HEK293 (cell line): ENCODE data around the gene CHPT1.
A peak's percentile ranks its signal among the peaks of the same experiment; 100 is the strongest.

Source experiments
- KLF16 ChIP-seq: fragments of 450-650 bp; formaldehyde crosslinking; IDR thresholded peaks from 2 replicates; pipeline ENCODE4 v1.5.1; 2017; ENCODE audit warnings: missing biosample characterization, missing genetic modification characterization
- ZNF274 ChIP-seq, 2 experiments: fragments of 200-500 bp in 1 of 2; fragments of 450-650 bp in 1 of 2; sonication (Bioruptor generic) in 1 of 2; formaldehyde crosslinking in 1 of 2; IDR thresholded peaks; 2 replicates each; pipeline versions ENCODE4 v1.5.1 to v1.6.1; 2014 to 2016; ENCODE audit warnings: borderline replicate concordance in 1 of 2, inconsistent platforms in 1 of 2, low read length in 1 of 2, missing biosample characterization in 1 of 2, missing genetic modification characterization in 1 of 2
- ZNF324 ChIP-seq: fragments of 450-650 bp; formaldehyde crosslinking; IDR thresholded peaks from 2 replicates; pipeline ENCODE4 v1.5.1; 2016; ENCODE audit warnings: missing biosample characterization, missing genetic modification characterization
- ZNF366 ChIP-seq: fragments of 450-650 bp; formaldehyde crosslinking; conservative IDR thresholded peaks from 2 replicates; pipeline ENCODE4 v1.5.1; 2016; ENCODE audit warnings: missing biosample characterization, missing genetic modification characterization
- ZNF658 ChIP-seq: fragments of 450-650 bp; formaldehyde crosslinking; IDR thresholded peaks from 2 replicates; pipeline ENCODE4; 2016; ENCODE audit warnings: missing biosample characterization, missing genetic modification characterization
- ZNF677 ChIP-seq: fragments of 450-650 bp; IDR thresholded peaks from 2 replicates; pipeline ENCODE4 v1.5.0; 2018; ENCODE audit warnings: missing biosample characterization, mild to moderate bottlenecking, missing genetic modification characterization, moderate library complexity
- TF ChIP-seq, protein P1 (sequence below): fragments of 450-650 bp; formaldehyde crosslinking; IDR thresholded peaks from 2 replicates; pipeline ENCODE4 v1.5.1; 2016; ENCODE audit warnings: missing biosample characterization, missing genetic modification characterization
- TF ChIP-seq, protein P2 (sequence below): fragments of 450-650 bp; formaldehyde crosslinking; IDR thresholded peaks from 2 replicates; pipeline ENCODE4 v1.5.1; 2016; ENCODE audit warnings: missing biosample characterization, missing genetic modification characterization
- TF ChIP-seq, protein P3 (sequence below): fragments of 450-650 bp; formaldehyde crosslinking; IDR thresholded peaks from 2 replicates; pipeline ENCODE4 v1.5.1; 2016; ENCODE audit warnings: missing biosample characterization, missing genetic modification characterization, borderline replicate concordance
- TF ChIP-seq, protein P4 (sequence below): fragments of 450-650 bp; formaldehyde crosslinking; IDR thresholded peaks from 2 replicates; pipeline ENCODE4; 2016; ENCODE audit warnings: missing biosample characterization, missing genetic modification characterization

DNA sequence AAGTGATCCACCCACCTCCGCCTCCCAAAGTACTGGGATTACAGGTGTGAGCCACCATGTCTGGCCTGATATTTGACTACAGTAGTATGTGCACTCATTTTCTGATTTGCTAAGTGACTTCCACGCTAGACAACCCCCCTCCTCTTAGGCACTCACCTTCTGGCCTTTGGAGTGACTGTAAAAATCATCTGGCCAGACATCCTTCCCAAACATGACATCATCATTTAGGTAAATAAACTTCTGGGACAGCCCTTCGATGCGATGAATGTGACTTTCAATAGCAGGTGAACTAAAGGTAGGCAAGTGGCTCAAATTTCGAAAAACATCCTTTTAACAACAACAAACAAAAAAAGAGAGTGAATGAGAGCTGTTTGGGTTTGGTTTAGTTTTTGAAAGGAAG lies 72.4 kb downstream of the CHPT1 start:
- TF ChIP-seq ZNF366 = peak; percentile 28; the same call in 1 of the 2 replicates
- no peak for TF ChIP-seq ZNF324 (tag by site-specific recombination)
- TF ChIP-seq, protein P1, sequence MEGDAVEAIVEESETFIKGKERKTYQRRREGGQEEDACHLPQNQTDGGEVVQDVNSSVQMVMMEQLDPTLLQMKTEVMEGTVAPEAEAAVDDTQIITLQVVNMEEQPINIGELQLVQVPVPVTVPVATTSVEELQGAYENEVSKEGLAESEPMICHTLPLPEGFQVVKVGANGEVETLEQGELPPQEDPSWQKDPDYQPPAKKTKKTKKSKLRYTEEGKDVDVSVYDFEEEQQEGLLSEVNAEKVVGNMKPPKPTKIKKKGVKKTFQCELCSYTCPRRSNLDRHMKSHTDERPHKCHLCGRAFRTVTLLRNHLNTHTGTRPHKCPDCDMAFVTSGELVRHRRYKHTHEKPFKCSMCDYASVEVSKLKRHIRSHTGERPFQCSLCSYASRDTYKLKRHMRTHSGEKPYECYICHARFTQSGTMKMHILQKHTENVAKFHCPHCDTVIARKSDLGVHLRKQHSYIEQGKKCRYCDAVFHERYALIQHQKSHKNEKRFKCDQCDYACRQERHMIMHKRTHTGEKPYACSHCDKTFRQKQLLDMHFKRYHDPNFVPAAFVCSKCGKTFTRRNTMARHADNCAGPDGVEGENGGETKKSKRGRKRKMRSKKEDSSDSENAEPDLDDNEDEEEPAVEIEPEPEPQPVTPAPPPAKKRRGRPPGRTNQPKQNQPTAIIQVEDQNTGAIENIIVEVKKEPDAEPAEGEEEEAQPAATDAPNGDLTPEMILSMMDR (tag by site-specific recombination) = no peak
- no peak for TF ChIP-seq ZNF677 (tag by site-specific recombination)
- TF ChIP-seq, protein P2, sequence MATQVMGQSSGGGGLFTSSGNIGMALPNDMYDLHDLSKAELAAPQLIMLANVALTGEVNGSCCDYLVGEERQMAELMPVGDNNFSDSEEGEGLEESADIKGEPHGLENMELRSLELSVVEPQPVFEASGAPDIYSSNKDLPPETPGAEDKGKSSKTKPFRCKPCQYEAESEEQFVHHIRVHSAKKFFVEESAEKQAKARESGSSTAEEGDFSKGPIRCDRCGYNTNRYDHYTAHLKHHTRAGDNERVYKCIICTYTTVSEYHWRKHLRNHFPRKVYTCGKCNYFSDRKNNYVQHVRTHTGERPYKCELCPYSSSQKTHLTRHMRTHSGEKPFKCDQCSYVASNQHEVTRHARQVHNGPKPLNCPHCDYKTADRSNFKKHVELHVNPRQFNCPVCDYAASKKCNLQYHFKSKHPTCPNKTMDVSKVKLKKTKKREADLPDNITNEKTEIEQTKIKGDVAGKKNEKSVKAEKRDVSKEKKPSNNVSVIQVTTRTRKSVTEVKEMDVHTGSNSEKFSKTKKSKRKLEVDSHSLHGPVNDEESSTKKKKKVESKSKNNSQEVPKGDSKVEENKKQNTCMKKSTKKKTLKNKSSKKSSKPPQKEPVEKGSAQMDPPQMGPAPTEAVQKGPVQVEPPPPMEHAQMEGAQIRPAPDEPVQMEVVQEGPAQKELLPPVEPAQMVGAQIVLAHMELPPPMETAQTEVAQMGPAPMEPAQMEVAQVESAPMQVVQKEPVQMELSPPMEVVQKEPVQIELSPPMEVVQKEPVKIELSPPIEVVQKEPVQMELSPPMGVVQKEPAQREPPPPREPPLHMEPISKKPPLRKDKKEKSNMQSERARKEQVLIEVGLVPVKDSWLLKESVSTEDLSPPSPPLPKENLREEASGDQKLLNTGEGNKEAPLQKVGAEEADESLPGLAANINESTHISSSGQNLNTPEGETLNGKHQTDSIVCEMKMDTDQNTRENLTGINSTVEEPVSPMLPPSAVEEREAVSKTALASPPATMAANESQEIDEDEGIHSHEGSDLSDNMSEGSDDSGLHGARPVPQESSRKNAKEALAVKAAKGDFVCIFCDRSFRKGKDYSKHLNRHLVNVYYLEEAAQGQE (tag by site-specific recombination) = no peak
- TF ChIP-seq, protein P3, sequence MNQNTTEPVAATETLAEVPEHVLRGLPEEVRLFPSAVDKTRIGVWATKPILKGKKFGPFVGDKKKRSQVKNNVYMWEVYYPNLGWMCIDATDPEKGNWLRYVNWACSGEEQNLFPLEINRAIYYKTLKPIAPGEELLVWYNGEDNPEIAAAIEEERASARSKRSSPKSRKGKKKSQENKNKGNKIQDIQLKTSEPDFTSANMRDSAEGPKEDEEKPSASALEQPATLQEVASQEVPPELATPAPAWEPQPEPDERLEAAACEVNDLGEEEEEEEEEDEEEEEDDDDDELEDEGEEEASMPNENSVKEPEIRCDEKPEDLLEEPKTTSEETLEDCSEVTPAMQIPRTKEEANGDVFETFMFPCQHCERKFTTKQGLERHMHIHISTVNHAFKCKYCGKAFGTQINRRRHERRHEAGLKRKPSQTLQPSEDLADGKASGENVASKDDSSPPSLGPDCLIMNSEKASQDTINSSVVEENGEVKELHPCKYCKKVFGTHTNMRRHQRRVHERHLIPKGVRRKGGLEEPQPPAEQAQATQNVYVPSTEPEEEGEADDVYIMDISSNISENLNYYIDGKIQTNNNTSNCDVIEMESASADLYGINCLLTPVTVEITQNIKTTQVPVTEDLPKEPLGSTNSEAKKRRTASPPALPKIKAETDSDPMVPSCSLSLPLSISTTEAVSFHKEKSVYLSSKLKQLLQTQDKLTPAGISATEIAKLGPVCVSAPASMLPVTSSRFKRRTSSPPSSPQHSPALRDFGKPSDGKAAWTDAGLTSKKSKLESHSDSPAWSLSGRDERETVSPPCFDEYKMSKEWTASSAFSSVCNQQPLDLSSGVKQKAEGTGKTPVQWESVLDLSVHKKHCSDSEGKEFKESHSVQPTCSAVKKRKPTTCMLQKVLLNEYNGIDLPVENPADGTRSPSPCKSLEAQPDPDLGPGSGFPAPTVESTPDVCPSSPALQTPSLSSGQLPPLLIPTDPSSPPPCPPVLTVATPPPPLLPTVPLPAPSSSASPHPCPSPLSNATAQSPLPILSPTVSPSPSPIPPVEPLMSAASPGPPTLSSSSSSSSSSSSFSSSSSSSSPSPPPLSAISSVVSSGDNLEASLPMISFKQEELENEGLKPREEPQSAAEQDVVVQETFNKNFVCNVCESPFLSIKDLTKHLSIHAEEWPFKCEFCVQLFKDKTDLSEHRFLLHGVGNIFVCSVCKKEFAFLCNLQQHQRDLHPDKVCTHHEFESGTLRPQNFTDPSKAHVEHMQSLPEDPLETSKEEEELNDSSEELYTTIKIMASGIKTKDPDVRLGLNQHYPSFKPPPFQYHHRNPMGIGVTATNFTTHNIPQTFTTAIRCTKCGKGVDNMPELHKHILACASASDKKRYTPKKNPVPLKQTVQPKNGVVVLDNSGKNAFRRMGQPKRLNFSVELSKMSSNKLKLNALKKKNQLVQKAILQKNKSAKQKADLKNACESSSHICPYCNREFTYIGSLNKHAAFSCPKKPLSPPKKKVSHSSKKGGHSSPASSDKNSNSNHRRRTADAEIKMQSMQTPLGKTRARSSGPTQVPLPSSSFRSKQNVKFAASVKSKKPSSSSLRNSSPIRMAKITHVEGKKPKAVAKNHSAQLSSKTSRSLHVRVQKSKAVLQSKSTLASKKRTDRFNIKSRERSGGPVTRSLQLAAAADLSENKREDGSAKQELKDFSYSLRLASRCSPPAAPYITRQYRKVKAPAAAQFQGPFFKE (tag by site-specific recombination) = no peak
- no peak for TF ChIP-seq ZNF658 (tag by site-specific recombination)
- TF ChIP-seq, protein P4, sequence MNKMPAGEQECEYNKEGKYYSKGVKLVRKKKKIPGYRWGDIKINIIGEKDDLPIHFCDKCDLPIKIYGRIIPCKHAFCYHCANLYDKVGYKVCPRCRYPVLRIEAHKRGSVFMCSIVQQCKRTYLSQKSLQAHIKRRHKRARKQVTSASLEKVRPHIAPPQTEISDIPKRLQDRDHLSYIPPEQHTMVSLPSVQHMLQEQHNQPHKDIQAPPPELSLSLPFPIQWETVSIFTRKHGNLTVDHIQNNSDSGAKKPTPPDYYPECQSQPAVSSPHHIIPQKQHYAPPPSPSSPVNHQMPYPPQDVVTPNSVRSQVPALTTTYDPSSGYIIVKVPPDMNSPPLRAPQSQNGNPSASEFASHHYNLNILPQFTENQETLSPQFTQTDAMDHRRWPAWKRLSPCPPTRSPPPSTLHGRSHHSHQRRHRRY (tag by site-specific recombination) = no peak
- no peak for TF ChIP-seq ZNF274 (IDR thresholded peaks at IDR 0.05; ENCODE audit: low read length)
- no peak for TF ChIP-seq ZNF274 (tag by site-specific recombination; IDR thresholded peaks at IDR 0.05; ENCODE audit: borderline replicate concordance)
- TF ChIP-seq KLF16 (tag by site-specific recombination) = no peak
